MM.1S (cell line): ENCODE measurements around the gene PDCD1.

ENCODE experiments used
- EZH2 ChIP-seq: fragments of 300-600 bp; sonication (generic); optimal IDR thresholded peaks from 2 replicates; pipeline ENCODE3; 2017; ENCODE audit warnings: low read depth, mild to moderate bottlenecking, antibody characterized with exemption, low read length, mixed read lengths
- EZH2phosphoT487 ChIP-seq: fragments of 300-600 bp; sonication (generic); IDR thresholded peaks from 2 replicates; pipeline ENCODE4 v1.6.1; 2018; ENCODE audit warnings: antibody characterized with exemption, low read length
- TF ChIP-seq, protein P1 (sequence below): fragments of 300-600 bp; sonication (generic); IDR thresholded peaks from 2 replicates; pipeline ENCODE4 v1.5.1; 2016; ENCODE audit warnings: antibody characterized with exemption, low read length, mixed read lengths

DNA sequence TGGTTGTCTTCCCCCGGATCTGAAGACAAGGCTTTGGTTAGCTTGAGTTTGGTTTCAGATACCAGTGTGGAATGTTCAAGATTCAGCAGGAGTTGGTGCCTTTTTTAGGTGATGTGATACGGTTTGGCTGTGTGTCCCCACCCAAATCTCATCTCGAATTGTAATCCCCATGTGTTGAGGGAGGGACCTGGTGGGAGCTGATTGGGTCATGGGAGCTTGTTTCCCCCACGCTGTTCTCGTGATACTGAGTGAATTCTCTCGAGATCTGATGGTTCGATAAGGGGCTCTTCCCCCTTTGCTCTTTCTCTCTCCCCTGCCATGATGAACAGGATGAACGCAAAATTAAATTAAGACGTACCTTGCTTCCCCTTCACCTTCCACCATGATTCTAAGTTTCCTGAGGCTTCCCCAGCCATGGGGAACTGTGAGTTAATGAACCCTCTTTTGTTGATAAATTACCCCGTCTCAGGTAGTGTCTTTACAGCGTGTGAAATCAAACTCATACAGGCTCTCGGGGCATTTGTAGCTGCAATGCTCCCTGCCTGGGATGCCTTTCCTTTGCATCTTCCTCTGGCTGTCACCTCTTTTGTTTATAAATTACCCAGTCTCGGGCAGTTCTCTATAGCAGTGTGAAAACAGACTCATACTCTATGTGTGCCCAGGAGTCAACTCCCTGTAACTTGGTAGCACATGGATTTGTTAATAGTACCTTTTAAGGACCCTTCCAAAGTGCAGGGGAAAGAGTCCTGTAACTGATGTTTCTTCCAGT, 21.3 kb downstream of the PDCD1 start:
- TF ChIP-seq, protein P1, sequence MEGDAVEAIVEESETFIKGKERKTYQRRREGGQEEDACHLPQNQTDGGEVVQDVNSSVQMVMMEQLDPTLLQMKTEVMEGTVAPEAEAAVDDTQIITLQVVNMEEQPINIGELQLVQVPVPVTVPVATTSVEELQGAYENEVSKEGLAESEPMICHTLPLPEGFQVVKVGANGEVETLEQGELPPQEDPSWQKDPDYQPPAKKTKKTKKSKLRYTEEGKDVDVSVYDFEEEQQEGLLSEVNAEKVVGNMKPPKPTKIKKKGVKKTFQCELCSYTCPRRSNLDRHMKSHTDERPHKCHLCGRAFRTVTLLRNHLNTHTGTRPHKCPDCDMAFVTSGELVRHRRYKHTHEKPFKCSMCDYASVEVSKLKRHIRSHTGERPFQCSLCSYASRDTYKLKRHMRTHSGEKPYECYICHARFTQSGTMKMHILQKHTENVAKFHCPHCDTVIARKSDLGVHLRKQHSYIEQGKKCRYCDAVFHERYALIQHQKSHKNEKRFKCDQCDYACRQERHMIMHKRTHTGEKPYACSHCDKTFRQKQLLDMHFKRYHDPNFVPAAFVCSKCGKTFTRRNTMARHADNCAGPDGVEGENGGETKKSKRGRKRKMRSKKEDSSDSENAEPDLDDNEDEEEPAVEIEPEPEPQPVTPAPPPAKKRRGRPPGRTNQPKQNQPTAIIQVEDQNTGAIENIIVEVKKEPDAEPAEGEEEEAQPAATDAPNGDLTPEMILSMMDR, result no peak
- TF ChIP-seq EZH2, result no peak
- no peak for TF ChIP-seq EZH2phosphoT487
